ENCODE measurements around the gene JAK2. TPM values are rescaled to one million over a fixed set of nuclear protein-coding genes. Genes with fewer than 3 reads are reported as not detected.

JAK2 gene
- polyA plus RNA-seq, 1 experiment, result 9.2 TPM

DNA sequence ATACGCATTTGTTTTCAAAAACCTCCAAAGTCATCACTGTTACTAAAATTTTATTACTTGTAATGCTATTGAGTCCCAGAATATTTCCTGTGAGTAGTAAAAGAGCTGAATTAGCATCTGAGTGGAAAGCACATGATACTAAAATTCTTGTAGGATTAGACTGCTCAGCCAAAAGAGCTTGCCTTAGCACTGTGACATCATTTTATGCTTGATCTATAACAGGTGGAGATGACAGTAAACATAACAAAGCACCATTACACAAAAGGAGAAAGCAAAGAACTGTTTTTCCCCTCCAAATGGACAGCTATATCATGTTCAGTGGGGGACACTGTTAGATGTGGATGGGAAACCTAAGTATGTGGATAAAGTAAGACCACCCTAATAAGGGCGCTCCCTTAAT is 5.8 kb upstream of the JAK2 start:
- Histone ChIP-seq H3K4me3 (ENCODE audit: low read depth, low read length) (no peak overlapping the region), H3K27ac (ENCODE audit: low read depth, low read length) (no peak overlapping the region), H3K9me3 (ENCODE audit: control insufficient read depth, insufficient read depth, low read length) (no peaks in the 10 kb centered on the region), H3K27me3 (ENCODE audit: control insufficient read depth, insufficient read depth, low read length) (no peaks in the 10 kb centered on the region)
- TF ChIP-seq, protein P1, sequence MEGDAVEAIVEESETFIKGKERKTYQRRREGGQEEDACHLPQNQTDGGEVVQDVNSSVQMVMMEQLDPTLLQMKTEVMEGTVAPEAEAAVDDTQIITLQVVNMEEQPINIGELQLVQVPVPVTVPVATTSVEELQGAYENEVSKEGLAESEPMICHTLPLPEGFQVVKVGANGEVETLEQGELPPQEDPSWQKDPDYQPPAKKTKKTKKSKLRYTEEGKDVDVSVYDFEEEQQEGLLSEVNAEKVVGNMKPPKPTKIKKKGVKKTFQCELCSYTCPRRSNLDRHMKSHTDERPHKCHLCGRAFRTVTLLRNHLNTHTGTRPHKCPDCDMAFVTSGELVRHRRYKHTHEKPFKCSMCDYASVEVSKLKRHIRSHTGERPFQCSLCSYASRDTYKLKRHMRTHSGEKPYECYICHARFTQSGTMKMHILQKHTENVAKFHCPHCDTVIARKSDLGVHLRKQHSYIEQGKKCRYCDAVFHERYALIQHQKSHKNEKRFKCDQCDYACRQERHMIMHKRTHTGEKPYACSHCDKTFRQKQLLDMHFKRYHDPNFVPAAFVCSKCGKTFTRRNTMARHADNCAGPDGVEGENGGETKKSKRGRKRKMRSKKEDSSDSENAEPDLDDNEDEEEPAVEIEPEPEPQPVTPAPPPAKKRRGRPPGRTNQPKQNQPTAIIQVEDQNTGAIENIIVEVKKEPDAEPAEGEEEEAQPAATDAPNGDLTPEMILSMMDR (IDR thresholded peaks at IDR 0.05; ENCODE audit: low read depth, low read length), result no peak
- POLR2A ChIA-PET, result no interaction called here
- DNase-seq (ENCODE audit: low read depth, low spot score), result peak; percentile 27
- CTCF ChIA-PET, result interaction anchor here (0.7 to 1.7 kb wide), 5 partner anchors 8 to 611 kb away, joined by 3 to 7 read pairs (median 4); no protein-coding TSS in a partner anchor

DNA sequence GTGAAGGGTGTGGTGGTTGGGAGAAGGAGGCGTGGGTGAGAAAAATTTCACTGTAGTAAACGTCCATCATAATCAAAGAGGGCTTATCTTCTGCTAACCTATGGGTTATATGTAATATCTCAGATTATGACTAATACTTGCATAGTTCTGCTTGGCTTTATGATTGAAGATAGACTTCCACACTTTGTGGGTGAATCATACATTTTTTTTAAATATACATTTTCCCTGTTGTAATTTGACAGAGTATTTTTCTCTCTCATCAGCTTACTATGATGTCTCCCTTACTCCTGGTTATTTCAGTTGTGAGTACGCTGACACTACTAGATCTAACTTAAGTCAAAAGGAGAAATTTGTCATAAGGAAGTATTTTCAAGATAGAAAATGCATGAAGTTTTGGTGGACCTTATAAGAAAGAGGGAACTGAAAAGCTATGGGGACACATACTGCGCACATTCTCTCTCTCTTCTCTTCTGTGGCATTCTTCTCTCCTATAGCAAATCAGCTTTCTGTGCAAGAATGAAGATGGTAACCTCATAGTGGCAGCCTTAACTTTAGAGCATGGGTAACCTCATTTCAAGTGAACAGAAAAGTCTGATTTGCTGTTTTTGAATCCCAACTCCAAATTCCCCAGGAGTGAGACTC is 4.9 kb upstream of the JAK2 start:
- no peak overlapping the region for H3K4me3 ChIP-seq (ENCODE audit: low read depth, low read length)
- H3K9me3 ChIP-seq (ENCODE audit: control insufficient read depth, insufficient read depth, low read length), result no peaks in the 10 kb centered on the region
- CTCF ChIA-PET, result interaction anchor here (0.6 to 1.7 kb wide), 5 partner anchors 8 to 221 kb away, joined by 3 to 4 read pairs (median 3); no protein-coding TSS in a partner anchor
- no peaks in the 10 kb centered on the region for H3K27me3 ChIP-seq (ENCODE audit: control insufficient read depth, insufficient read depth, low read length)
- POLR2A ChIA-PET, result no interaction called here
- TF ChIP-seq, protein P1 (IDR thresholded peaks at IDR 0.05; ENCODE audit: low read depth, low read length), result no peak
- DNase-seq (ENCODE audit: low read depth, low spot score), result no peak
- H3K27ac ChIP-seq (ENCODE audit: low read depth, low read length), result no peak overlapping the region

DNA sequence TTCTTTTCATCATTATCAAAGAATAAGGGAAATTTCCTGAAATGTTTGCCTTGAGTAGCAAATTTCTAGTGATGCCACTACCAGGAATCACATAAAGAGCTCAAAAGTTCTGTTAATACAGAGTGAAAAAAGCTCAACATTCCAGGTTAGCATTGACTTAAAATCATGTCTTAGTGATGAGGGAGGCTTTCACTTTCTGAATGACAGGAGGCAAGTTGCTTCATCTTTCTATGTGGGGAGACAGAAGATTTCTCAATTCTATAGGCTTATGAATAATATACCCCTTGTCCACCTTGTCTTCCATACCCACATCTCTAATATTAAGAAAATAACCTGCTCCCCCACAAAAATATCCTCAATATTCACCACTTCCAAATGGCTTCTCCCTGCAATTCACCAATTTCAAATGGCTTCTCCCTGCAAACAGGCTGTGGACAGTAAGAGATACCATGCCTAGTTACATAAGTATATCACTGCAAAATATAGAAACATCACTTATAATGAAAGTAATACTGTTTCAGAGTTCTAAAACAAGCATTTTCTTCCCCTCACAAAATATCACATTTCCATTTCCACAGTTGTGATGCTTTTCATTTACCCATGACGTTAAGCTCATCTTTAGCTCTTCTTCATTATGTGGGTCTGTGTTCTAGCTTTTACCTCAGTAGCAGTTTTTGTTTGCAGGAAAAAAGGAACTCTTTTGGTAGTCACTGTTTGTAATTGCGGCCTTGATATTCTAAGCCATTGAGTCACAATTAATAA is 2.2 kb upstream of the JAK2 start:
- TF ChIP-seq, protein P1 (IDR thresholded peaks at IDR 0.05; ENCODE audit: low read depth, low read length), result no peak
- CTCF ChIA-PET, result interaction anchor here (0.6 to 2.2 kb wide), 3 partner anchors 59 to 607 kb away, joined by 3 to 8 read pairs (median 3); no protein-coding TSS in a partner anchor
- POLR2A ChIA-PET, result no interaction called here

DNA sequence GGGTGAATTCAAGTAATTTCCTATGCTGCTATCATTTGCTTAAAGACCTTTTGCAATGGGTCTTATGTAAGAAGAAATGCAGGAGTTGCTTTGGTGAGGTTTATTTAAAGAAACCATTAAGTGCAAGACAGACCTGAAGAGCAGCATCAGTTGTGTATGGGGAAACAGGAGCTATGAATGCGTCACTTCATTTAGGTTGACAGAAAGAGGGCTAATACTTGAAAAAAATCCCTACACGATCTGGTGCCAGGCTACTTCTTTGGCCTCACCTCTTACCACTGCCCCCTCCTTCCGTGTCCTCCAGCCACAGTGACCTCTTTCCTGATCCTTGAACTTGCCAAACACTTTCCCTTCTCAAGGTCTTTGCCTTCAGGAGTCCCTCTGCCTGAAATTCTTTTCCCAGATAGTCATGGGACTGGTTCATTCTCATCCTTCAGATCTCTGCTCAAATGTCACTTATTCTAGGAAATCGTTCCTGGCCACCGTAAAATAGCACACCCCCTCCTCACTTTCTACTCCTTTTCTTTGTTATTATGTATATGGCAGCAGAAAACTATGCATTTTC is 1.4 kb upstream of the JAK2 start:
- CTCF ChIA-PET, result interaction anchor here (0.5 to 2.2 kb wide), 3 partner anchors 59 to 607 kb away, joined by 3 to 8 read pairs (median 4); no protein-coding TSS in a partner anchor
- Histone ChIP-seq H3K9me3 (ENCODE audit: control insufficient read depth, insufficient read depth, low read length) (no peaks in the 10 kb centered on the region), H3K27me3 (ENCODE audit: control insufficient read depth, insufficient read depth, low read length) (no peaks in the 10 kb centered on the region), H3K4me3 (ENCODE audit: low read depth, low read length) (peak overlapping the region; percentile 79), H3K27ac (ENCODE audit: low read depth, low read length) (peak overlapping the region; percentile 95)
- DNase-seq (ENCODE audit: low read depth, low spot score), result no peak
- TF ChIP-seq, protein P1 (IDR thresholded peaks at IDR 0.05; ENCODE audit: low read depth, low read length), result no peak
- POLR2A ChIA-PET, result no interaction called here

More for the DNA sequence above, 2.2 kb upstream of the JAK2 start:
- Histone ChIP-seq H3K27ac (ENCODE audit: low read depth, low read length) (no peak overlapping the region), H3K9me3 (ENCODE audit: control insufficient read depth, insufficient read depth, low read length) (no peaks in the 10 kb centered on the region), H3K27me3 (ENCODE audit: control insufficient read depth, insufficient read depth, low read length) (no peaks in the 10 kb centered on the region), H3K4me3 (ENCODE audit: low read depth, low read length) (no peak overlapping the region)
- DNase-seq (ENCODE audit: low read depth, low spot score), result no peak
